K562 (cell line): ENCODE results near the gene LGALS3. TPM values are rescaled to one million over a fixed set of nuclear protein-coding genes. Genes with fewer than 3 reads are reported as not detected.

ENCODE experiments used
- ARHGAP35 ChIP-seq: fragments of 450-650 bp; IDR thresholded peaks from 2 replicates; pipeline ENCODE4 v1.6.1; 2018; ENCODE audit not compliant: partially characterized antibody
- ATF7 ChIP-seq: fragments of 450-650 bp; IDR thresholded peaks from 2 replicates; pipeline ENCODE4 v1.7.1; 2014; ENCODE audit warnings: mild to moderate bottlenecking, moderate library complexity
- CBFA2T2 ChIP-seq: fragments of 450-650 bp; conservative IDR thresholded peaks from 2 replicates; pipeline ENCODE4 v1.6.1; 2017; ENCODE audit warnings: mild to moderate bottlenecking
- CHD2 ChIP-seq: IDR thresholded peaks from 2 replicates; pipeline ENCODE4 v1.6.1; 2011; ENCODE audit warnings: low read depth, low read length
- CREB3 ChIP-seq: fragments of 450-650 bp; conservative IDR thresholded peaks from 2 replicates; pipeline ENCODE4 v1.6.1; 2016; ENCODE audit warnings: missing genetic modification characterization, low read depth, mild to moderate bottlenecking, missing compliant biosample characterization, moderate library complexity
- EWSR1 ChIP-seq: fragments of 450-650 bp; IDR thresholded peaks from 2 replicates; pipeline ENCODE4 v1.6.1; 2018; ENCODE audit warnings: borderline replicate concordance, mild to moderate bottlenecking, low read depth, moderate library complexity; ENCODE audit not compliant: partially characterized antibody
- GATAD2B ChIP-seq: fragments of 450-650 bp; IDR thresholded peaks from 2 replicates; pipeline ENCODE4 v1.6.1; 2017; ENCODE audit warnings: mild to moderate bottlenecking, borderline replicate concordance
- ID3 ChIP-seq, 2 experiments: fragments of 250-450 bp in 1 of 2; fragments of 450-650 bp in 1 of 2; sonication (Bioruptor Pico) in 1 of 2; IDR thresholded peaks; 2 replicates each; pipeline versions ENCODE4 v1.6.1 to v1.8.0; 2016 to 2021; ENCODE audit warnings: mild to moderate bottlenecking in 2 of 2, moderate library complexity in 2 of 2, missing compliant biosample characterization in 1 of 2, missing genetic modification characterization in 1 of 2
- MEF2D ChIP-seq: conservative IDR thresholded peaks from 2 replicates; pipeline ENCODE4 v1.6.1; 2016; ENCODE audit warnings: low read depth, missing genetic modification characterization, missing compliant biosample characterization
- MYNN ChIP-seq, 2 experiments: sonication (generic); formaldehyde crosslinking in 1 of 2; IDR thresholded peaks; 2 replicates each; pipeline versions ENCODE4 v1.5.0 to v1.6.1; 2016 to 2020; ENCODE audit warnings: antibody characterized with exemption in 1 of 2, missing genetic modification reagents in 1 of 2
- NR0B1 ChIP-seq: fragments of 450-650 bp; IDR thresholded peaks from one replicate; pipeline ENCODE4 v1.6.1; 2018; ENCODE audit warnings: mild to moderate bottlenecking, moderate library complexity; ENCODE audit not compliant: partially characterized antibody
- PHB ChIP-seq: fragments of 250-450 bp; sonication (Bioruptor Pico); IDR thresholded peaks from 2 replicates; pipeline ENCODE4 v1.5.0; 2021
- POLR2G ChIP-seq: fragments of 200-400 bp; formaldehyde crosslinking; IDR thresholded peaks from 2 replicates; pipeline ENCODE4 v1.6.1; 2017; ENCODE audit warnings: low read depth, mild to moderate bottlenecking, antibody characterized with exemption, low read length, moderate library complexity
- RBM25 ChIP-seq: fragments of 200-400 bp; formaldehyde crosslinking; IDR thresholded peaks from 2 replicates; pipeline ENCODE4 v1.6.1; 2018; ENCODE audit warnings: low read length, low read depth, moderate library complexity; ENCODE audit not compliant: severe bottlenecking
- SLC30A9 ChIP-seq: fragments of 250-450 bp; sonication (Bioruptor Pico); IDR thresholded peaks from 2 replicates; pipeline ENCODE4 v1.8.0; 2022; ENCODE audit warnings: mild to moderate bottlenecking, moderate library complexity
- SNRNP70 ChIP-seq: fragments of 200-400 bp; formaldehyde crosslinking; optimal IDR thresholded peaks from 2 replicates; pipeline ENCODE3; 2017; ENCODE audit warnings: low read depth, low read length
- YBX1 ChIP-seq: fragments of 450-650 bp; IDR thresholded peaks from 2 replicates; pipeline ENCODE4 v1.7.1; 2016; ENCODE audit warnings: mild to moderate bottlenecking
- ZKSCAN8 ChIP-seq: fragments of 200-800 bp; sonication (Bioruptor generic); IDR thresholded peaks from 2 replicates; pipeline ENCODE4 v1.6.1; 2016; ENCODE audit warnings: missing genetic modification characterization, missing compliant biosample characterization
- ZNF146 ChIP-seq: IDR thresholded peaks from one replicate; pipeline ENCODE4 v1.6.1; 2018; ENCODE audit warnings: missing compliant biosample characterization; ENCODE audit not compliant: unreplicated experiment
- ZNF232 ChIP-seq: sonication (generic); formaldehyde crosslinking; IDR thresholded peaks from 2 replicates; pipeline ENCODE4 v1.8.0; 2022; ENCODE audit warnings: mild to moderate bottlenecking, missing genetic modification reagents
- ZNF280B ChIP-seq: fragments of 250-450 bp; sonication (Bioruptor Pico); IDR thresholded peaks from 2 replicates; pipeline ENCODE4 v1.5.1; 2021; ENCODE audit warnings: mild to moderate bottlenecking
- ZNF316 ChIP-seq: fragments of 450-650 bp; IDR thresholded peaks from 2 replicates; pipeline ENCODE4 v1.6.1; 2016
- ZNF431 ChIP-seq: sonication (generic); formaldehyde crosslinking; IDR thresholded peaks from 2 replicates; pipeline ENCODE4 v1.8.0; 2022; ENCODE audit warnings: mild to moderate bottlenecking, missing genetic modification reagents
- ZNF512 ChIP-seq: IDR thresholded peaks from 2 replicates; pipeline ENCODE4 v1.6.1; 2016; ENCODE audit warnings: missing genetic modification characterization, missing compliant biosample characterization
- polyA plus RNA-seq, 8 experiments: library from polyadenylated mRNA; depleted of rRNA in 4 of 8; stranded (reverse) in 5 of 8; unstranded in 3 of 8; fragments of >200 nt; fragmentation: Nextera tagmentation in 2 of 8; fragmentation: Illumina TruSeq in 1 of 8; extraction: Ambion mirVana in 2 of 8; extraction: Trizol in 1 of 8; gene quantifications; 2 replicates each; pipeline versions ENCODE4 v1.2.1 to v1.2.3, GENCODE V29; 2011 to 2014; ENCODE audit warnings: inconsistent platforms in 1 of 8, missing spikeins in 1 of 8
- total RNA-seq, 7 experiments: library from RNA; depleted of rRNA in 6 of 7; stranded (reverse); fragments of >200 nt in 6 of 7; fragmentation: Illumina TruSeq in 2 of 7; extraction: Trizol in 2 of 7; gene quantifications; 2 replicates each; pipeline versions ENCODE4 v1.2.1 to v1.2.3, GENCODE V29; 2011 to 2021; ENCODE audit warnings: low replicate concordance in 1 of 7

The LGALS3 gene
- total and polyA plus RNA-seq, 9 of the 15 experiments (the other 6 are each of a cell fraction or from before 2014, with no cell fraction given) = 0.04 to 1.9 (median 1.1) TPM

GRCh38 chr14:55103005-55103640 lies 25.9 kb upstream of the LGALS3 start (continued):
- no peak for TF ChIP-seq ZNF232
- TF ChIP-seq CREB3 (tag) = no peak
- TF ChIP-seq ATF7 = peak; percentile 31; the same call in 1 of the 2 replicates
- TF ChIP-seq CBFA2T2 = no peak
- no peak for TF ChIP-seq RBM25
- no peak for TF ChIP-seq PHB (CRISPR knock-in tag)
- TF ChIP-seq ZNF316 = peak; percentile 69
- 0 out of 2 replicates have a peak, but pooled peaks have one; percentile 22 for TF ChIP-seq MEF2D (tag)
- no peak for TF ChIP-seq YBX1
- TF ChIP-seq POLR2G = peak; percentile 67
- no peak for TF ChIP-seq CHD2
- no peak for TF ChIP-seq ZNF280B (CRISPR knock-in tag)
- TF ChIP-seq ID3 (CRISPR knock-in tag; IDR thresholded peaks at IDR 0.05) = no peak
- no peak for TF ChIP-seq ID3 (tag; IDR thresholded peaks at IDR 0.05)
- TF ChIP-seq EWSR1 = no peak
- no peak for TF ChIP-seq ARHGAP35
- no peak for TF ChIP-seq ZNF431 (CRISPR knock-in tag)
- no peak for TF ChIP-seq SLC30A9 (CRISPR knock-in tag)
- TF ChIP-seq ZKSCAN8 = no peak
- TF ChIP-seq ZNF512 = no peak
- TF ChIP-seq SNRNP70 = no peak
- TF ChIP-seq GATAD2B = no peak
- no peak for TF ChIP-seq ZNF146 (CRISPR knock-in tag)
- TF ChIP-seq NR0B1 = no peak
- TF ChIP-seq MYNN (IDR thresholded peaks at IDR 0.05) = no peak
- no peak for TF ChIP-seq MYNN (CRISPR knock-in tag; IDR thresholded peaks at IDR 0.05)
